Stimulated activated CD4-positive, alpha-beta T cell treated with anti-CD3 and anti-CD28 coated beads, TNF-alpha, amount 100 ng/mL, for 1 hour (primary cell): ENCODE data around the gene HIVEP3.

ENCODE experiments used
- DNase-seq, 3 donors: peaks; one replicate each; pipeline ENCODE4 v3.0.0-alpha.2; 2020; ENCODE audit warnings: low read depth in 3 of 3, low spot score in 1 of 3

HIVEP3 gene

GRCh38 chr1:41894808-41895483 lies 23.8 kb downstream of the HIVEP3 start:
- no peak for DNase-seq

- DNase-seq: no peak
Observed at GRCh38 chr1:41894101-41894807, 24.5 kb downstream of the HIVEP3 start.

GRCh38 chr1:41892301-41892781 lies 26.4 kb downstream of the HIVEP3 start:
- DNase-seq: no peak

DNA sequence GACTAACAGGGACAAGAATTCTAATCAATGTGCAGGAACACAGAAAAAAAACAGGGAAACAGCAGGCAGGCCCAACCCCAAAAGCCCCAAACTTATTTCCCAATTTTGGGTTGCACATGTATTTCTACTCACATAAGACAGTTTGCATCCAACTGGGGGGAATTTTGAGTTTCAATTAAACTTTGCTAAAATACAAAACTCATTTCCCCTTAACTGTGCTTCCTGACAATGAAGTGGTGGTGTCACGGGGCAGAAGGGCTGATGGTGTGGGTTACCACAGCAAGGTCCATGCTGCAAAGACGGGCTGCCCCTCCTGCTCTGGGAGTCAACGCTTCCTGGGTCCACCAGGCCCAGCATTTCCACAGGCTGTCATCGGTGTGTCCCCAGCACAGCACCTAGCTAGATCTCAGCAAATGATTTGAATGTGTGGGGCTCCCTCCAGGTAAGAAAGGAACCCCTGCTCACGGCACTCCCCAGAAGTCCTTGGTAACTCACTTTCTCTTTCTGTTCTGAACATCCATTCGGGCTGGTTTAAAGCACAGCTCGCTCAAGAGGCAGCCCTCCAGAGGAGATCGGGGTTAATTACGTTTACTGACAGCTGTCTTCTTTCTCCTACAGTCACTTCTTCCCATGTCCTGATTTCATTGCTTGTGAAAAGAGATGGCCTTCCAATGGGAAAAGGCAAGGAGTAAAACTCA lies 27.4 kb downstream of the HIVEP3 start:
- DNase-seq: peak; percentile 18 to 38 (median 26)

DNA sequence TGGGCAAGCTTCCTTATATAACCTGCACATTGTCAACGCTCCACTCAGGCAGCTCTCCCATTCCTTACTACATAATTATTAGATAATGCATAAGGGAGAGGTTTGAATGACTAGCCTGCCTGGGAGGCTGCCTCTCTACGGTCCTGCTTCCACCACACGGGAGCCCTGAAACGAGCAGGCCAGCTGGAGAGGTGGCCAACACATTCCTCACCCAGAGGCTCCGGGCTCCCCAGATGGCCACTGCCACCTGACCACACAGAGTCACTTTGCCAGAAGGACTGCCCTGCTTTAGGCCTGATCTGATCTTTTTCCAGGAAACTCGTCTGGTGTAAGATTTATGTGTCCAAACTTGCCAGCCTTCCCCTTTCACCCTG lies 27.9 kb downstream of the HIVEP3 start:
- DNase-seq: no peak

GRCh38 chr1:41889506-41890414 lies 29.0 kb downstream of the HIVEP3 start:
- no peak for DNase-seq

GRCh38 chr1:41888756-41889155 lies 30.0 kb downstream of the HIVEP3 start:
- no peak for DNase-seq

GRCh38 chr1:41887365-41887764 lies 31.4 kb downstream of the HIVEP3 start:
- no peak for DNase-seq

DNA sequence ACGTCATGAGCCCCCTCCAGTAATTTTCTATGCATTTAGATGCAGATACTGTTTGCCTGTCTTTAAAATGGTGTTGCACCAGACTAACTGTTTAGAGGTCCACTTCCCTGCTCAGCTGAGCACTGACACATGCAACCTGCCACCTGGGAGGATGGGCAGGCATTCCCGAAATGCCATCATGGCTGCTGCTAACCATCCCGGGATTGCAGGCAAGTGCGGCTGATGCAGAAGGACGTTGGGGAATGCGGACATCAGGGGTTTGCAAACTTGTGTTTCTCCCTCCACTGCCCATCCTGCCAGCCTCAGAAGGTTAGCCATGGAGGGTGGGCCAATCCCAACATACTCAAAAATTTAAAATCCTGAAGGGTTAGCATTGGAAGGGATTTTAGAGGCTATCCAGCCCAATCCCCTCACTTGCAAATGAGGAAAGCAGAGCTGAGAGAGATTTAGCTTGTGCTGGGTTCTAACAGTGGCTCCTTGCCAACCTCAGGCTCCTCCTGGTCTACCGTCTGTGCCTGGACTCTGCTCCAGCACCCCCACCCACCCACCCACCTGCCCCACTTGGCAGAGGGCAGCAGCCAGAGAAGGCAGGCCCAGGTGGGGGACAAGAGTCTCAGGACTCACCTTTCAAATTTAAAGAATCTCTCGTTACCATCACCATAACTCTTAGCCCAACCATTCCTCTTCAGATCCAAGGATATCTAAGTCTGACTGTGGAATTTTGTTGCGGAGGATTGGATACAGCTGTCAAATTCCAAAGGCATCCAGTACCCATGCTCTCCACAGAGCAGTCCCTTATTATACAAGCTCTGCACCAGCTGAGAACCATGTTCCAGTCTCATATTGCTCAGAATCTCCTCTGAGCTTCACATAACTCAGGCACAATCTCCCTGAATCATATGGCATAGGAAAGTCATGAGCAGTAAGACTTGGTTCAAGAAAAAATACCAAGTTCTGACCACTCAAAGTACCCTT lies 34.2 kb downstream of the HIVEP3 start:
- no peak for DNase-seq

GRCh38 chr1:41883507-41883906 lies 35.2 kb downstream of the HIVEP3 start:
- no peak for DNase-seq

DNA sequence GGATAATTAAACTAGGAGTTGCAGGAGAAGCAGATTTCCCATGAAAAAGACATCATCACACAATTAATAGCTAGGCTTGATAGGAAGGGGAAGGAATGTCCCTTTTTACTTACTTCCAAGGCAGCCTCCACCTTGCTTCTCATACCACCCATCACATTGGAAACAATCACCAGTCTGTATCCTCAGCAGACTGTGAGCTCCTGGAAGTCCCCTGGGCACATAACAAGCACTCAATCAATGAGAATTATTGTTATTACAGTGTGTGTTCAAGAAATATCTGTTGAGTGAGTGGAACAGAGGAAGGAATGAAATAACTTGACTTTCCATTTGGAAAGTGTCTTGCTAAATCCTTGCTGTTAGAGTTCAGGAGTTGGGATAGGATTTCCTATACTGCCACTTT lies 36.2 kb downstream of the HIVEP3 start:
- no peak for DNase-seq

GRCh38 chr1:41882068-41882477 lies 36.6 kb downstream of the HIVEP3 start:
- DNase-seq: no peak

- no peak for DNase-seq
Observed at GRCh38 chr1:41880950-41881885, 37.5 kb downstream of the HIVEP3 start.

DNA sequence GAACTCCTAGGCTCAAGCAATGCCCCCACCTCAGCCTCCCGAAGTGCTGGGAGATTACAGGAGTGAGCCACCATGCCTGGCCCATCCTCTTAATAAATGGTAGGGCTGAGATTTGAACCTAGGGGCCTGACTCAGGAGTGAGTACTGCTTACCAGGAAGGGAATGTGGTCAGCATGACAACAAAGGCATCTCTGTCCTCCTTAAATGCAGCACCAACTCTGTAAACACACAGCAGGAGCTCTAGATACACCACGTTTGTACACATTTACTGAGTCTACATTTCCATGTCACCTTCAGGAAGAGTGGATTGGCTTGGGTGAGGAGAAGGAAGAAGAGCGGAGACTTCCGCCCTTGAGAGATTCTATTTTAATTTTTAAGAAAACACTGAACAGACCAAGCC lies 38.5 kb downstream of the HIVEP3 start:
- no peak for DNase-seq

GRCh38 chr1:41879617-41880016 lies 39.1 kb downstream of the HIVEP3 start:
- no peak for DNase-seq

DNA sequence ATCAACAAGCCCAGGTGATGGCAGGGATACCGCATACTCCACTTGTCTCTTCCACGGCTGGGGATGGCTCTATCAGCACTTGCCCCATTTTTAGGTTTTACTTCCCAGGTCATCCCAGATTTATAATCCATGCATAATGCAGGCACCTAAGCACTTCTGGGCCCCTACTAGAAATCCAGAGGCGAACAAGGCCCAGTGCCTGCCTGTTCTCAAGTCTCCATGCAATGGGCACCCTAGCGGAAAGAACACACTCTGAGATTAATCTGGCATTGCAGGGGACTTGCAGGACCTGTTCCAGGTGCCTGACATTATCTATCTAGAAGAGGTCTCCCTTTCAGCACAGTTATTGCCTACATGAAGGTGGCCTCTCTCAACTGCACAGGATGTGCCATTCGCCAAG lies 39.8 kb downstream of the HIVEP3 start:
- no peak for DNase-seq

- DNase-seq: no peak
Observed at GRCh38 chr1:41878495-41878894, 40.2 kb downstream of the HIVEP3 start.

GRCh38 chr1:41876576-41877445 lies 41.9 kb downstream of the HIVEP3 start:
- no peak for DNase-seq
